ENCODE results near the gene HOXB4.

The HOXB4 gene

GRCh38 chr17:48526608-48527546 lies 51.3 kb downstream of the HOXB4 start:
- no peak for DNase-seq

Data from NCI-H526 treated with DMSO at 0.1 percent for 48 hours (cell line).